K562 (cell line): ENCODE data around the gene CLCA1. TPM values are rescaled to one million over a fixed set of nuclear protein-coding genes. Genes with fewer than 3 reads are reported as not detected.

Experiments used
- ATAC-seq: fragments of 200-7000 bp; cut with Tn5 transposase; 3 replicates; pipeline ENCODE4 v1.9.1; 2020; ENCODE audit warnings: moderate library complexity
- BruUV-seq: library from RNA; stranded (reverse); fragments of 400-500 nt; replicated peaks from 2 replicates; lab custom pipeline; 2021; lab: Mats Ljungman, UMichigan
- CTCF ChIA-PET: fragments of 300-600 bp; formaldehyde crosslinking; extraction: SDS; loops from one replicate; lab custom pipeline; 2021; ENCODE audit warnings: low intra/inter-chr PET ratio; lab: Yijun Ruan, JAX
- POLR2A ChIA-PET: fragments of 300-600, 350-650 bp; sonication (Branson Sonifier 250); formaldehyde crosslinking; extraction: SDS; loops from one replicate; lab custom pipeline; 2021; ENCODE audit warnings: antibody characterized with exemption, inconsistent platforms; lab: Yijun Ruan, JAX
- DNase-seq, 4 experiments: peaks; one replicate each; pipeline versions ENCODE4 v3.0.0 to v3.0.0-alpha.2; 2011 to 2018; ENCODE audit warnings: low spot score in 3 of 4, mixed read lengths in 3 of 4; ENCODE audit errors: extremely low read depth in 1 of 4
- FAIRE-seq: peaks from 2 replicates; lab custom pipeline; 2011; peaks lifted over from hg19 to GRCh38; lab: Jason Lieb, UNC
- H2AFZ ChIP-seq: 2 replicates; pipeline ENCODE4 v1.6.0; 2011; ENCODE audit warnings: low read depth, low read length, control low read depth, inconsistent platforms
- H3K27ac ChIP-seq: fragments of 200-600 bp; 3 replicates; pipeline ENCODE4 v1.8.0; 2011; ENCODE audit warnings: low read depth, mild to moderate bottlenecking, control low read depth, inconsistent platforms, low read length, moderate library complexity, mixed read lengths; ENCODE audit errors: extremely low read depth
- H3K27me3 ChIP-seq, 2 experiments: fragments of 300-600 bp in 1 of 2; 2 replicates in 1 of 2; 3 replicates in 1 of 2; pipeline versions ENCODE4 v1.6.0 to v1.8.0; 2011; ENCODE audit warnings: inconsistent platforms in 2 of 2, low read length in 2 of 2, mild to moderate bottlenecking in 1 of 2, mixed read lengths in 1 of 2, moderate library complexity in 1 of 2; ENCODE audit not compliant: control insufficient read depth in 2 of 2, insufficient read depth in 2 of 2
- H3K36me3 ChIP-seq: fragments of 300-600 bp; 3 replicates; pipeline ENCODE4 v1.8.0; 2011; ENCODE audit warnings: mild to moderate bottlenecking, low read length, inconsistent platforms; ENCODE audit not compliant: control insufficient read depth, insufficient read depth
- H3K4me1 ChIP-seq, 2 experiments: fragments of 200-600 bp in 1 of 2; replicated peaks in 1 of 2; 2 replicates in 1 of 2; 3 replicates in 1 of 2; pipeline versions ENCODE4 v1.5.1 to v1.8.0; 2011; ENCODE audit warnings: inconsistent platforms in 2 of 2, low read length in 2 of 2, mild to moderate bottlenecking in 1 of 2, mixed read lengths in 1 of 2, moderate library complexity in 1 of 2; ENCODE audit not compliant: control insufficient read depth in 2 of 2, insufficient read depth in 2 of 2
- H3K4me2 ChIP-seq: 2 replicates; pipeline ENCODE4 v1.6.1; 2011; ENCODE audit warnings: low read length, control low read depth, inconsistent platforms, mixed read lengths; ENCODE audit not compliant: insufficient read depth
- H3K4me3 ChIP-seq: fragments of 200-600 bp; sonication (generic), shearing (Covaris generic); 2 replicates; pipeline ENCODE4 v1.5.1; 2016; ENCODE audit warnings: control low read depth, inconsistent platforms
- H3K79me2 ChIP-seq: fragments of 200-600 bp; 3 replicates; pipeline ENCODE4 v1.8.0; 2011; ENCODE audit warnings: low read length, inconsistent platforms; ENCODE audit not compliant: control insufficient read depth, insufficient read depth
- H3K9ac ChIP-seq, 2 experiments: 2 replicates each; pipeline versions ENCODE4 v1.6.0 to v1.6.1; 2011; ENCODE audit warnings: low read depth in 2 of 2, low read length in 2 of 2, control low read depth in 1 of 2, inconsistent platforms in 1 of 2, mild to moderate bottlenecking in 1 of 2, mixed read lengths in 1 of 2; ENCODE audit not compliant: insufficient read depth in 1 of 2
- H3K9me1 ChIP-seq: one replicate; pipeline ENCODE4 v1.6.0; 2011; ENCODE audit warnings: inconsistent platforms, mild to moderate bottlenecking, low read length, moderate library complexity; ENCODE audit not compliant: control insufficient read depth, insufficient read depth
- H3K9me3 ChIP-seq: replicated peaks from 2 replicates; pipeline ENCODE4 v1.5.1; 2011; ENCODE audit warnings: low read depth, low read length, inconsistent platforms; ENCODE audit not compliant: control insufficient read depth, insufficient read depth
- H4K20me1 ChIP-seq: replicated peaks from 2 replicates; pipeline ENCODE4 v1.6.1; 2011; ENCODE audit warnings: low read length, inconsistent platforms, mixed read lengths; ENCODE audit not compliant: control insufficient read depth, insufficient read depth
- FUS ChIP-seq: fragments of 200-400 bp; formaldehyde crosslinking; optimal IDR thresholded peaks from 2 replicates; pipeline ENCODE3; 2017; ENCODE audit warnings: low read depth, low read length
- HMG20B ChIP-seq: fragments of 250-450 bp; sonication (Bioruptor Pico); IDR thresholded peaks from 2 replicates; pipeline ENCODE4 v1.5.0; 2021; ENCODE audit warnings: mild to moderate bottlenecking
- IRF9 ChIP-seq: fragments of 450-650 bp; IDR thresholded peaks from 2 replicates; pipeline ENCODE4 v1.6.1; 2016; ENCODE audit warnings: missing biosample characterization, missing genetic modification characterization
- NCOA4 ChIP-seq: fragments of 450-650 bp; IDR thresholded peaks from 2 replicates; pipeline ENCODE4 v1.6.1; 2018; ENCODE audit warnings: mild to moderate bottlenecking; ENCODE audit not compliant: partially characterized antibody
- TRIM24 ChIP-seq, 2 experiments: fragments of 450-650 bp; IDR thresholded peaks; 2 replicates each; pipeline ENCODE4 v1.6.1; 2016
- ZNF175 ChIP-seq: fragments of 200-800 bp; sonication (Bioruptor generic); IDR thresholded peaks from 2 replicates; pipeline ENCODE4 v1.6.1; 2016; ENCODE audit warnings: low read depth, mild to moderate bottlenecking, missing genetic modification characterization, missing compliant biosample characterization
- in situ Hi-C: fragments of 300-500 bp; cut with MboI; formaldehyde crosslinking; loops from 4 replicates; pipeline ENCODE4 v1.15.0; 2018; ENCODE audit warnings: inconsistent platforms, mixed read lengths
- intact Hi-C: fragments of 100-400 bp; cut with micrococcal nuclease; formaldehyde crosslinking; loops from 2 replicates; pipeline ENCODE4 v1.14.2; 2022
- polyA plus RNA-seq, 8 experiments: library from polyadenylated mRNA; depleted of rRNA in 4 of 8; stranded (reverse) in 5 of 8; unstranded in 3 of 8; fragments of >200 nt; fragmentation: Nextera tagmentation in 2 of 8; fragmentation: Illumina TruSeq in 1 of 8; extraction: Ambion mirVana in 2 of 8; extraction: Trizol in 1 of 8; gene quantifications; 2 replicates each; pipeline versions ENCODE4 v1.2.1 to v1.2.3, GENCODE V29; 2011 to 2014; ENCODE audit warnings: inconsistent platforms in 1 of 8, missing spikeins in 1 of 8
- total RNA-seq, 7 experiments: library from RNA; depleted of rRNA in 6 of 7; stranded (reverse); fragments of >200 nt in 6 of 7; fragmentation: Illumina TruSeq in 2 of 7; extraction: Trizol in 2 of 7; gene quantifications; 2 replicates each; pipeline versions ENCODE4 v1.2.1 to v1.2.3, GENCODE V29; 2011 to 2021; ENCODE audit warnings: low replicate concordance in 1 of 7

CLCA1 gene
- total and polyA plus RNA-seq, 9 of the 15 experiments (the other 6 are each of a cell fraction or from before 2014, with no cell fraction given): 0.03 to 0.08 (median 0.04) TPM; not detected in 6

GRCh38 chr1:86471291-86471690 lies 2.6 kb downstream of the CLCA1 start:
- Histone ChIP-seq H3K4me3 (no peak overlapping the region), H3K9me3 (no peaks in the 10 kb centered on the region), H2AFZ (no peak overlapping the region), H3K27ac (no peak overlapping the region), H4K20me1 (no peaks in the 10 kb centered on the region), H3K79me2 (no peaks in the 10 kb centered on the region), H3K9ac (no peak overlapping the region), H3K9me1 (no peaks in the 10 kb centered on the region), H3K4me1 (no peaks in the 10 kb centered on the region; a peak in 1 of 5 replicates), H3K4me2 (no peak overlapping the region), H3K36me3 (no peaks in the 10 kb centered on the region), H3K27me3 (no peaks in the 10 kb centered on the region; a peak in 1 of 5 replicates)
- no peak for TF ChIP-seq IRF9
- no peak for TF ChIP-seq HMG20B (CRISPR knock-in tag)
- no peak for TF ChIP-seq FUS
- TF ChIP-seq TRIM24 (IDR thresholded peaks at IDR 0.05): no peak
- TF ChIP-seq NCOA4: no peak
- TF ChIP-seq ZNF175 (CRISPR knock-in tag): no peak
- FAIRE-seq (no peak), ATAC-seq (no peak), DNase-seq (no peak)
- CTCF ChIA-PET: interaction anchor here (0.5 kb wide), 1 partner anchor 33 kb away, joined by 3 read pairs; no protein-coding TSS in a partner anchor
- intact Hi-C loops (loop anchor here (5.0 kb wide), 1 partner anchor 54 kb away; no protein-coding TSS in a partner anchor), in situ Hi-C loops (no loop called here)
- POLR2A ChIA-PET: interaction anchor here (0.7 kb wide), 1 partner anchor 303 kb away, joined by 3 read pairs; no protein-coding TSS in a partner anchor
- BruUV-seq: no TSS peak
